Measurements from ENCODE around the gene RXRG.

GRCh38 chr1:165474196-165474595 lies 29.3 kb upstream of the RXRG start:
- TF ChIP-seq POLR2AphosphoS5 (IDR thresholded peaks at IDR 0.05; ENCODE audit: low read depth, low read length) (no peak), REST (IDR thresholded peaks at IDR 0.05; ENCODE audit: insufficient read depth in 1 of 2, low read depth in 2 of 2, low read length in 2 of 2) (no peak)

Measured in PFSK-1 (cell line).